HG02973 (cell line): ENCODE results near the gene REXO4.

Source experiments
- ATAC-seq: cut with Tn5 transposase; IDR thresholded peaks from one replicate; pipeline ENCODE4 v1.9.1; 2021; ENCODE audit warnings: moderate library complexity; ENCODE audit not compliant: unreplicated experiment

The REXO4 gene

GRCh38 chr9:133370685-133371084 lies 47.1 kb downstream of the REXO4 start:
- no peak for ATAC-seq

- no peak for ATAC-seq
These were observed 47.9 kb downstream of the REXO4 start for GRCh38 chr9:133369933-133370332.

GRCh38 chr9:133369422-133369821 lies 48.4 kb downstream of the REXO4 start:
- ATAC-seq: no peak

GRCh38 chr9:133368249-133368881 lies 49.4 kb downstream of the REXO4 start:
- ATAC-seq: no peak

GRCh38 chr9:133367778-133368177 lies 50.0 kb downstream of the REXO4 start:
- no peak for ATAC-seq

GRCh38 chr9:133367221-133367620 lies 50.6 kb downstream of the REXO4 start:
- no peak for ATAC-seq

GRCh38 chr9:133366435-133366834 lies 51.4 kb downstream of the REXO4 start:
- no peak for ATAC-seq

- no peak for ATAC-seq
These were observed 55.3 kb downstream of the REXO4 start for GRCh38 chr9:133362359-133363044.

- ATAC-seq: no peak
These were observed 56.2 kb downstream of the REXO4 start for GRCh38 chr9:133361507-133362092.

GRCh38 chr9:133360400-133361393 lies 57.1 kb downstream of the REXO4 start:
- no peak for ATAC-seq

GRCh38 chr9:133359399-133360175 lies 58.2 kb downstream of the REXO4 start:
- no peak for ATAC-seq

- ATAC-seq: no peak
These were observed 60.2 kb downstream of the REXO4 start for GRCh38 chr9:133357656-133358055.

- ATAC-seq: no peak
These were observed 61.3 kb downstream of the REXO4 start, which contains the start of the genes SURF1 and SURF2 for GRCh38 chr9:133356391-133357091. SURF1 (minus strand) TSS chr9:133356487; CDS start chr9:133356453, 34 bp downstream. SURF2 (plus strand) TSS chr9:133356550; CDS start chr9:133356593, 43 bp downstream.
